GM12872 (cell line): ENCODE data around the gene OR14A16.

Experiments
- CTCF ChIP-seq: IDR thresholded peaks from 3 replicates; pipeline ENCODE4 v1.5.1; 2011; ENCODE audit warnings: low read depth, mild to moderate bottlenecking, low read length, moderate library complexity; ENCODE audit not compliant: insufficient read depth

Gene OR14A16

GRCh38 chr1:247854899-247855545 lies 31.1 kb upstream of the OR14A16 start:
- TF ChIP-seq CTCF, result no peak

GRCh38 chr1:247849616-247850015 lies 25.7 kb upstream of the OR14A16 start:
- TF ChIP-seq CTCF, result no peak

- no peak for TF ChIP-seq CTCF
Measured at GRCh38 chr1:247848346-247848745, 24.4 kb upstream of the OR14A16 start.

GRCh38 chr1:247845693-247846017 lies 21.7 kb upstream of the OR14A16 start:
- TF ChIP-seq CTCF, result no peak

GRCh38 chr1:247845011-247845692 lies 21.2 kb upstream of the OR14A16 start:
- no peak for TF ChIP-seq CTCF

GRCh38 chr1:247843411-247843810 lies 19.5 kb upstream of the OR14A16 start:
- TF ChIP-seq CTCF, result no peak

- TF ChIP-seq CTCF, result no peak
Measured at GRCh38 chr1:247841796-247842195, 17.9 kb upstream of the OR14A16 start, which contains the start of gene OR11L1. Gene OR11L1, minus strand, starts transcription at chr1:247841896. Its CDS starts 0 bp downstream, at chr1:247841896.
